Mesenchymal stem cell (in vitro differentiated cells and primary cell): Measurements from ENCODE around the gene SCN3A.

ENCODE experiments used
- DNase-seq: peaks from one replicate; pipeline ENCODE4 v3.0.0-alpha.2; 2013
- H2AFZ ChIP-seq: one replicate; pipeline ENCODE4 v1.6.1; 2013; ENCODE audit warnings: low read depth, mild to moderate bottlenecking, control low read depth, inconsistent platforms, low read length, moderate library complexity
- H2AK5ac ChIP-seq: 2 replicates; pipeline ENCODE4 v1.6.1; 2013; ENCODE audit warnings: low read length, moderate library complexity, mild to moderate bottlenecking, inconsistent platforms; ENCODE audit not compliant: severe bottlenecking
- H2BK120ac ChIP-seq: one replicate; pipeline ENCODE4 v1.6.1; 2013; ENCODE audit warnings: low read depth, mild to moderate bottlenecking, inconsistent platforms, low read length, moderate library complexity
- H2BK12ac ChIP-seq, 2 experiments: one replicate each; pipeline ENCODE4 v1.6.1; 2013; ENCODE audit warnings: inconsistent platforms in 2 of 2, low read length in 2 of 2, mild to moderate bottlenecking in 2 of 2, moderate library complexity in 2 of 2, control low read depth in 1 of 2
- H2BK15ac ChIP-seq: one replicate; pipeline ENCODE4 v1.6.1; 2013; ENCODE audit warnings: mild to moderate bottlenecking, low read depth, inconsistent platforms; ENCODE audit not compliant: poor library complexity, severe bottlenecking
- H2BK5ac ChIP-seq: 2 replicates; pipeline ENCODE4 v1.6.1; 2013; ENCODE audit warnings: low read depth, mild to moderate bottlenecking, low read length, control low read depth, inconsistent platforms; ENCODE audit not compliant: poor library complexity, severe bottlenecking
- H3K14ac ChIP-seq, 2 experiments: one replicate each; pipeline ENCODE4 v1.6.1; 2013; ENCODE audit warnings: inconsistent platforms in 2 of 2, low read length in 2 of 2, control low read depth in 1 of 2, mild to moderate bottlenecking in 1 of 2, moderate library complexity in 1 of 2
- H3K18ac ChIP-seq, 2 experiments: one replicate each; pipeline ENCODE4 v1.6.1; 2013; ENCODE audit warnings: inconsistent platforms in 2 of 2, low read length in 2 of 2, control low read depth in 1 of 2, low read depth in 1 of 2, mild to moderate bottlenecking in 1 of 2
- H3K23ac ChIP-seq, 2 experiments: one replicate each; pipeline ENCODE4 v1.6.1; 2013; ENCODE audit warnings: inconsistent platforms in 2 of 2, low read length in 2 of 2, mild to moderate bottlenecking in 2 of 2, moderate library complexity in 2 of 2, control low read depth in 1 of 2
- H3K27ac ChIP-seq: 2 replicates; pipeline ENCODE4 v1.5.1; 2013; ENCODE audit warnings: mild to moderate bottlenecking, moderate library complexity, low read length, control low read depth, inconsistent platforms; ENCODE audit not compliant: poor library complexity, severe bottlenecking
- H3K27me3 ChIP-seq, 2 experiments: 2 replicates each; pipeline versions ENCODE4 v1.6.1 to v1.7.0; 2013; ENCODE audit warnings: low read length in 2 of 2, mild to moderate bottlenecking in 2 of 2, moderate library complexity in 2 of 2, control low read depth in 1 of 2, inconsistent platforms in 1 of 2; ENCODE audit not compliant: control insufficient read depth in 1 of 2, insufficient read depth in 1 of 2
- H3K36me3 ChIP-seq, 2 experiments: 2 replicates each; pipeline versions ENCODE4 v1.6.1 to v1.7.0; 2013; ENCODE audit warnings: low read length in 2 of 2, control low read depth in 1 of 2, inconsistent platforms in 1 of 2, low read depth in 1 of 2, mild to moderate bottlenecking in 1 of 2; ENCODE audit not compliant: insufficient read depth in 2 of 2, control insufficient read depth in 1 of 2
- H3K4ac ChIP-seq, 2 experiments: one replicate each; pipeline ENCODE4 v1.6.1; 2013; ENCODE audit warnings: inconsistent platforms in 2 of 2, low read length in 2 of 2, mild to moderate bottlenecking in 2 of 2, moderate library complexity in 2 of 2, control low read depth in 1 of 2, low read depth in 1 of 2
- H3K4me1 ChIP-seq: 2 replicates; pipeline ENCODE4 v1.6.1; 2013; ENCODE audit warnings: low read depth, low read length, control low read depth; ENCODE audit not compliant: control insufficient read depth, insufficient read depth
- H3K4me2 ChIP-seq: 2 replicates; pipeline ENCODE4 v1.6.1; 2013; ENCODE audit warnings: low read length, mild to moderate bottlenecking, inconsistent platforms; ENCODE audit not compliant: poor library complexity, severe bottlenecking
- H3K4me3 ChIP-seq, 2 experiments: 2 replicates each; pipeline versions ENCODE4 v1.5.1 to v1.7.0; 2013; ENCODE audit warnings: low read length in 2 of 2, mild to moderate bottlenecking in 2 of 2, control low read depth in 1 of 2, low read depth in 1 of 2; ENCODE audit not compliant: insufficient read depth in 1 of 2
- H3K79me1 ChIP-seq: replicated peaks from 2 replicates; pipeline ENCODE4 v1.6.1; 2013; ENCODE audit warnings: mild to moderate bottlenecking, control low read depth, low read length, inconsistent platforms; ENCODE audit not compliant: poor library complexity, severe bottlenecking
- H3K9ac ChIP-seq: 2 replicates; pipeline ENCODE4 v1.7.0; 2013; ENCODE audit warnings: mild to moderate bottlenecking, low read length, moderate library complexity
- H3K9me3 ChIP-seq: 2 replicates; pipeline ENCODE4 v1.7.0; 2013; ENCODE audit warnings: mild to moderate bottlenecking, low read length; ENCODE audit not compliant: control insufficient read depth
- H4K8ac ChIP-seq: one replicate; pipeline ENCODE4 v1.6.1; 2013; ENCODE audit warnings: inconsistent platforms, mild to moderate bottlenecking, low read length, moderate library complexity
- H4K91ac ChIP-seq: one replicate; pipeline ENCODE4 v1.6.1; 2013; ENCODE audit warnings: mild to moderate bottlenecking, low read length, inconsistent platforms
- WGBS: methylation state at CpG from one replicate; pipeline ENCODE4 v1.1.7; 2013; ENCODE audit warnings: mixed read lengths; 5-methylcytosine and 5-hydroxymethylcytosine counted together

The SCN3A gene

GRCh38 chr2:165155152-165155551 is 48.7 kb downstream of the SCN3A start:
- no peak overlapping the region for H4K91ac ChIP-seq
- WGBS = 83% methylated on average over 1 of the region's 2 CpGs
- no peak overlapping the region for H3K27ac ChIP-seq
- H2BK5ac ChIP-seq = no peak overlapping the region
- H3K18ac ChIP-seq = no peak overlapping the region
- H2BK15ac ChIP-seq = no peak overlapping the region
- H3K4me1 ChIP-seq = no peaks in the 10 kb centered on the region
- H3K9me3 ChIP-seq = no peaks in the 10 kb centered on the region
- no peak overlapping the region for H2BK12ac ChIP-seq
- DNase-seq = no peak
- H2BK120ac ChIP-seq = no peak overlapping the region
- no peak overlapping the region for H4K8ac ChIP-seq
- no peak overlapping the region for H3K4me2 ChIP-seq
- H3K79me1 ChIP-seq = no peaks in the 10 kb centered on the region
- no peak overlapping the region for H2AFZ ChIP-seq
- no peak overlapping the region for H3K14ac ChIP-seq
- no peak overlapping the region for H3K23ac ChIP-seq
- no peaks in the 10 kb centered on the region for H3K36me3 ChIP-seq
- H3K9ac ChIP-seq = no peak overlapping the region
- H3K4ac ChIP-seq = no peak overlapping the region
- no peak overlapping the region for H2AK5ac ChIP-seq
- no peak overlapping the region for H3K4me3 ChIP-seq
- H3K27me3 ChIP-seq = no peaks in the 10 kb centered on the region

- Histone ChIP-seq H2BK15ac (no peak overlapping the region), H3K27me3 (no peaks in the 10 kb centered on the region), H3K9ac (no peak overlapping the region), H3K36me3 (no peaks in the 10 kb centered on the region), H3K4me2 (no peak overlapping the region), H3K79me1 (no peaks in the 10 kb centered on the region), H3K4ac (no peak overlapping the region), H3K4me1 (no peaks in the 10 kb centered on the region), H2BK5ac (no peak overlapping the region), H3K27ac (no peak overlapping the region), H2AK5ac (no peak overlapping the region), H3K14ac (no peak overlapping the region), H2AFZ (no peak overlapping the region), H3K23ac (no peak overlapping the region), H3K4me3 (no peak overlapping the region), H3K18ac (no peak overlapping the region), H4K8ac (no peak overlapping the region), H3K9me3 (no peaks in the 10 kb centered on the region), H4K91ac (no peak overlapping the region), H2BK120ac (no peak overlapping the region), H2BK12ac (no peak overlapping the region)
- WGBS = 98% methylated on average over 5 of the region's 5 CpGs
- DNase-seq = no peak
Measured at GRCh38 chr2:165149439-165149838, 54.4 kb downstream of the SCN3A start.

GRCh38 chr2:165147186-165148045 is 56.4 kb downstream of the SCN3A start:
- Histone ChIP-seq H2BK15ac (no peak overlapping the region), H2BK12ac (no peak overlapping the region), H3K4me3 (no peak overlapping the region), H3K9ac (no peak overlapping the region), H3K23ac (no peak overlapping the region), H3K4me2 (no peak overlapping the region), H3K18ac (no peak overlapping the region), H3K4ac (no peak overlapping the region), H3K27ac (no peak overlapping the region), H3K9me3 (no peaks in the 10 kb centered on the region), H2BK5ac (no peak overlapping the region), H4K8ac (no peak overlapping the region), H2AK5ac (no peak overlapping the region), H4K91ac (no peak overlapping the region), H3K36me3 (no peaks in the 10 kb centered on the region), H3K4me1 (no peaks in the 10 kb centered on the region), H2AFZ (no peak overlapping the region), H3K27me3 (no peaks in the 10 kb centered on the region), H3K14ac (no peak overlapping the region), H3K79me1 (no peaks in the 10 kb centered on the region), H2BK120ac (no peak overlapping the region)
- WGBS = no CpG with 5 or more reads among the region's 4 CpGs
- peak; percentile 3 for DNase-seq

GRCh38 chr2:165144315-165144714 is 59.5 kb downstream of the SCN3A start:
- H4K91ac ChIP-seq = no peak overlapping the region
- no peak overlapping the region for H2BK120ac ChIP-seq
- H3K9me3 ChIP-seq = no peaks in the 10 kb centered on the region
- no peak overlapping the region for H3K14ac ChIP-seq
- H3K36me3 ChIP-seq = no peaks in the 10 kb centered on the region
- no peak overlapping the region for H3K23ac ChIP-seq
- no peak overlapping the region for H3K18ac ChIP-seq
- H3K9ac ChIP-seq = no peak overlapping the region
- WGBS = 97% methylated on average over 1 of the region's 1 CpG
- H3K4me3 ChIP-seq = no peak overlapping the region
- no peak overlapping the region for H3K4ac ChIP-seq
- H3K27me3 ChIP-seq = no peaks in the 10 kb centered on the region
- no peaks in the 10 kb centered on the region for H3K4me1 ChIP-seq
- no peak overlapping the region for H2BK5ac ChIP-seq
- H3K27ac ChIP-seq = no peak overlapping the region
- no peak overlapping the region for H2AFZ ChIP-seq
- no peak overlapping the region for H3K4me2 ChIP-seq
- H2AK5ac ChIP-seq = no peak overlapping the region
- H2BK12ac ChIP-seq = no peak overlapping the region
- no peak overlapping the region for H4K8ac ChIP-seq
- H2BK15ac ChIP-seq = no peak overlapping the region
- no peaks in the 10 kb centered on the region for H3K79me1 ChIP-seq
- peak; percentile 3 for DNase-seq
